Stimulated activated naive CD4-positive, alpha-beta T cell treated with Interleukin-2 at 50 U/mL for 16 hours (primary cell): ENCODE measurements around the gene EBLN2.
"Not testable (repeated sequence)": the region's sequence is repeated elsewhere in the genome, so short reads cannot be mapped to it uniquely, and the experiment has no call there.

Experiments used
- DNase-seq: peaks from one replicate; lab custom pipeline; 2025; lab: John Stamatoyannopoulos, UW

The EBLN2 gene

DNA sequence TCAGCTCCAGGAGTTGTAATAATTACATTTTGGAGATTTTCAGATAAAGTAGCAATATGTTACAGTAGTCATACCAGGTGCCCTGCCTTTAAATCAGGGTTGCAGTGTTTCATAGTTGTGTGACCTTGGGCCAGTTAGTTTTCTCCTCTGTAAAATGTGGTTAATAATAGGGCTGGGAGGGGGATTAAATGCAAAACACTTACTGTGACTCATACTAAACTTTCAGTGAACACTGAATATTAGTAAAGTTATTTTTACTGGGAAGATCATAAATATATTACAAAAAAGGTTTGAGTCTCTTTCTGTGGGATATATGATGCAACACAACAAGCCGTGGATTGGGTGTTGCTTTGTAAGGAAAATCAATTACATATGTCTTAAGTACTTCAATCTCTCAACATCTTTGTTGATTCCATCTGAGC lies 1.1 kb upstream of the EBLN2 start:
- no peak for DNase-seq

DNA sequence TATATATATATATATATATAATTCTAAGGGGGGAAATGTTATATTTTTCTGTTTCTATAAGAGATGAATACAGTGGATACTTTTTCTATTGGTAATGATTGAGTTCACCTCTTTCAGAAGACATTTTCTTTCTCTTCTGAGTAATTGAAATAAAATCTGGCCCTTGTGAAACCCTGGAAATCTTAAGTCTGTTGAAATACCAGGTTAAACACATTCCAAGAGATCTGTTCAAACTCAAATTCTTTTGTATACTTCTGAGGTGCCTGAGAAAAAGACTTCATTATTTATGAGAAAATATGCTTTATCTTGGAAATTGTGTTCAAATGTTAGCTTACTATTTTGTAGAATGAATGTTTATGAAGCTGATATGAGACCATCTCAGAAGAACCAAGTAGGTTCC lies 4.8 kb downstream of the EBLN2 start:
- not testable (repeated sequence) for DNase-seq

- DNase-seq, result no peak
Observed at GRCh38 chr3:73068419-73068818, 7.0 kb downstream of the EBLN2 start.

DNA sequence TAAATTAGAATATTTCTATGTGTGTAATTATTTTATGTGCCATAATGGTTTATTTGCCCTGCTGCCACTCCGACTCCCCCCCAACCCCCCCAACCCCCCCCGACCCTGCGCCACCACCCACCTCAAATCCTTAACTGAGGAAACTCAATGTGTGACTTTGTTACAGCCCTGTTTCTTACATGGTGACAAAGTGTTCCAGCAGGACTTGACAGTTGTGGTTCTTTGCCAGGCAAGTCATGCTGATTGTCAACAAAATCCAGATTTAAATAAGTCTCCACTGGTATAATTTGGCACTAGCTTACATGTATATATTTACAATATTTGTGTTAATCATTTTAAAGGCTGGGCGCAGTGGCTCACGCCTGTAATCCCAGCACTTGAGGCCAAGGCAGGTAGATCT lies 7.7 kb downstream of the EBLN2 start:
- DNase-seq, result no peak

- no peak for DNase-seq
Observed at GRCh38 chr3:73069775-73070444, 8.5 kb downstream of the EBLN2 start.

GRCh38 chr3:73070675-73071575 lies 9.5 kb downstream of the EBLN2 start:
- no peak for DNase-seq

DNA sequence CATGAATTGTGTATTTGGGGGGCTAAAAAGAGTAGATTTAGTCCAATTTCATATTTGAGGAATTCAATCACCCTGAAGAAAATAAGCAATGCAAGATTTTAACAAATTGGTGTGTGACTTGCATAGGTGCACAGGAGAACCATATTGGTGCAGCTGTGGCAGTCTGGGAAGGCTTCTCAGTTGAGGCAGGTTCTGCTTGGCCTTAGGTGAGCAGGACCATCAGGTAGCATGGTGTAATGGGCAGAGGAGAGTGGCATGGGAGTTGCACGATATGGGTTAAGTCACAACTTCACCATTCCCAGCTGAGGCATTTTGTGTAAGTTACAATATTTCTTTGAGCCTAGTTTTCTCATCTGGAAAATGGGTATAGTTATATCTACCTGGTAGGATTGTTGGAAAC lies 10.5 kb downstream of the EBLN2 start:
- no peak for DNase-seq

DNA sequence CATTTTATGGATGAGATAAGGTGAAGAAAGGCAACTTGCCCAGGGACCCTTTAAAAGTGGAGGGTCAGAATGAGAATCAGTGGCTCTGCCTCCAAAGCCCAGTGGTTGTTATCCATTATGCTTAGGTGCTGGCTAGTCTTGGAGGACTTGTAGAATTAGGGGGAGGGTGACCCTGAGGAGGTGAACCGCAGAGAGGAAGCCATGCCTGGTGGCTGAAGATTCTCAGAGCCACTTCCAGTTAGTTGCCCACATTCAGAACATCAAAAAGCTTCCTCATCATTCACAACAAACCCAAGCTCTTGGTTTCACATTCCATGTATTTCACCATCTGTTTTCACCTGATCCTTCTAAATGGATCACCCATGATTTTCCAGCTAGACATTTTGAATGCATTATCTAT lies 11.2 kb downstream of the EBLN2 start:
- no peak for DNase-seq

DNA sequence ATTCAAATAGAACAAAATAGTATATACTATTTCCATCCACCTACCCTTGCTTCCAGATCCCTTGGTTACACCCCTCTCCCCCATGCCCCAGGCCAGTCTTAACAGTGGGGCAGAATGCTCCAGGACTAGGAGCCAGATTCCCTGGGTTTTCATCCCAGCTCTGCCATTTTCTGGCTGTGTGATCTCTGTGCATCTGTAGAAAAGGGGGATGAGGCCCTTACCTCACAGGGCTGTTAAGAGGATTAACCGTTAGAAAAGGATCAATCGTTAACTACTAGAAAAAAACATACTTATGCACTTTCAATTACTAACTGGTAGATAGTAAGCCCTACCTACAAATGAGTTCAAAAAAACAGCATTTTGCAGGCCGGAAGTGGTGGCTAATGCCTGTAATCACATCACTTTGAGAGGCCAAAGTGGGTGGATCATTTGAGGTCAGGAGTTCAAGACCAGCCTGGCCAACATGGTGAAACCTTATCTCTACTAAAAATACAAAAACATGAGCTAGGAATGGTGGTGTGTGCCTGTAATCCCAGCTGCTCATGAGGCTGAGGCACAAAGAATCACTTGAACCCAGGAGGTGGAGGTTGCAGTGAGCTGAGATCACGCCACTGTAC lies 11.7 kb downstream of the EBLN2 start:
- no peak for DNase-seq

GRCh38 chr3:73074781-73075180 lies 13.3 kb downstream of the EBLN2 start:
- no peak for DNase-seq

DNA sequence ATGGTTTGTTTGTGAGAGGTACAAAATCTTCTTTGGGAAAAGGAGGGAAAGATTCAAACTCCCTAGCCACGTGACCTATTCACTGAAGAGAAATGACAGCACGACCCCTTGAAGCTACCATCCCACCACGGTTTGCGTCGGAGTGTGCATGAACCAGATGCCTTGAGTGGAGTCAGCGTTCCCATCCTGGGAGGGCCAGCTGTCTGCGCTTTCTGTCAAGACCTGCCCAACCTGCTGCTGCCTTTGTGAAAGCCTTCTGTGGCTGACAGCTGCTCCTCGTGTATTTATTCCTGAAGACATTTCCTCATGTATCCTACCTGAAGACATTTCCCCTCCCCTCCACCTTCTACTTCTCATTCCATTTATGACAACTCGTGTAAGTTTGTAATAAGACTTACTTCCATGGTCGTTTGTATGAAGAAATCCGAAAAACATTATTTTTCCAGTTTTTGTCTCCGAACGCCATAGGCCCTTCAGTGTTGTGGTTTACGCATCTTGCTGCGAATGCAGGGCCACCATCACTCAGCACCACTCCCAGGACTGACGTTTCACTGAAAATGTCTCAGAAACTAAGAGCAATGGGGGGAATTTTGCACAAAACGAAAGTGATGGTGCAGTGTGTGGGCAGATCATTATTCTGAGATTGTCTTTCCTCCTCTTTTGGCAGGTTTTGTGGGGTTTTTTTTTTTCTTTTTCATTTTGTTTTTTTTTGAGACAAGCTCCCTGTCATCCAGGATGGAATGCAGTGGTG lies 18.9 kb downstream of the EBLN2 start:
- DNase-seq, result no peak

DNA sequence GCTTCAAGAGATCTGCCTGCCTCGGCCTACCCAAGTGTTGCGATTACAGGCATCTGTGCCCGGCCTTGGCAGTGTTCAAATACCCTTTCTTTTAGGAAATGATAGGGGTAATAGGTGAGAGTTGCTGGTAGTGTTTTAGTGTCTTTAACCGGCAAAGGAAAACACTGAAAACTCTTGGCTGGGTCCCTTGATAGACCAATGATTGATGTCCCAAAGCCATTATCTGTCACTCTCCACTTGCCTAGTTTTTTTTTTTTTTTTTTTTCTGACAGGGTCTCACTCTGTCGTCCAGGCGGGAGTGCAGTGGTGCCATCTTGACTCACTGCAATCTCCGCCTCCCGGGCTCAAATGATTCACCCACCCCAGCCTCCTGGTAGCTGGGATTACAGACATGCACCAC lies 19.7 kb downstream of the EBLN2 start:
- DNase-seq, result no peak

DNA sequence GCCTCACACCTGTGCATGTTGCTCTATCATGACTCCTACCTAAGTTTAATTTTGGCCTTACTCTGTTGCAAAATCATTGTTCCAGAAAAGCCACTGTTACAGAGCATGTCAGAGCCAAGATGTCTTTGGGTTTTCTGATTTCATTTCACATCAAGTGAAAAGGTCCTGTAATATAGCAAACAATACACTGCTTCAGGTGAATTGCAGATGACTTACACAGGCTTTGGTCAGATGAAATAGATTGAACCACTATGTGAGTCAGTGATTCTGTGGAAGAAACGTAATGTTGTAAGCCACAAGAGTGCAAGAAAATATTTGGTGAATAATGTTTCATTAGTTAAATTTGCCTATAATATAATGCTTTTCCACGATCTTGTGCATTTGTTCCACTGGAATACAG lies 22.7 kb downstream of the EBLN2 start:
- DNase-seq, result no peak

- peak; percentile 28 for DNase-seq
Observed at GRCh38 chr3:73086071-73086494, 24.6 kb downstream of the EBLN2 start.

GRCh38 chr3:73094129-73094528 lies 32.7 kb downstream of the EBLN2 start:
- no peak for DNase-seq

DNA sequence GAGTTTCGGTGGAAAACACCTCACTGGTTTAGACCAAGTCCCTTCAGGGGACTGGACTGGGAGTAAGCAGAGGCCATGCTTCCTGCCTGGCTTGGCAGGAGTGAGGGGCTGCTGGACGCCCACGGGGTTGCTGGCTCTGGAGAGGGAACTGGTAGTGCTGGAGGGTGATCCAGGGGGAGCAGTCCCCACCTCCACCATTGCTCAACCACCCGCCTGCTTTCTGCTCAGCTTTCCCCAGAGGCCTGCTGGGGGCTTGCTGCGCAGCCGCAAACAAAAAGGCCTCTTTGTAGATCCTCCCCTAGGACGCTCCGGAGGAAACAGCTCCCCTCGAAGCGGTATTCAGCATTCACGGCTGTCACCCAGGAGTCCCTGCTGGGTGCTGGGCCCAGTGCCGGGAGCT lies 33.5 kb downstream of the EBLN2 start:
- no peak for DNase-seq

- no peak for DNase-seq
Observed at GRCh38 chr3:73096169-73096568, 34.7 kb downstream of the EBLN2 start.

DNA sequence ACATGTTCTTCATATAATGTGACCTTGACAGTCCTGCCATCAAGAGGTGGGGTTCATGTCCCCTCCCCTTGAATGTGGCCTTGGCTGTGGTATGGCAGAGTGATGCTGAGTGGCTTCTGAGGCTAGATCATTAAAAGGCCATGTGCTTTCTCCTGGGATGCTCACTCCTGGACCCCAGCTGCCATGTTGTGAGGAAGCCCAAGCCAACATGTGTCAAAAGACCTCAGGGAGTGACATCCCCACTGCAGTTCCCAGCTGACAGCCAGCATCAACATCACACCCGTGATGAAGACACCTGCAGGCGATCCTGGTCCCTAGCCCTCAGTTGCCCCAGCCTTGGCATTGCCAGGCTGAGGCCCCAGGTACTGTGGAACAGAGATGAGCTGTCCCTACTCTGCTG lies 36.6 kb downstream of the EBLN2 start:
- no peak for DNase-seq

- DNase-seq, result no peak
Observed at GRCh38 chr3:73098873-73099272, 37.4 kb downstream of the EBLN2 start.

- DNase-seq, result peak; percentile 68
Observed at GRCh38 chr3:73100741-73101559, 39.5 kb downstream of the EBLN2 start.

DNA sequence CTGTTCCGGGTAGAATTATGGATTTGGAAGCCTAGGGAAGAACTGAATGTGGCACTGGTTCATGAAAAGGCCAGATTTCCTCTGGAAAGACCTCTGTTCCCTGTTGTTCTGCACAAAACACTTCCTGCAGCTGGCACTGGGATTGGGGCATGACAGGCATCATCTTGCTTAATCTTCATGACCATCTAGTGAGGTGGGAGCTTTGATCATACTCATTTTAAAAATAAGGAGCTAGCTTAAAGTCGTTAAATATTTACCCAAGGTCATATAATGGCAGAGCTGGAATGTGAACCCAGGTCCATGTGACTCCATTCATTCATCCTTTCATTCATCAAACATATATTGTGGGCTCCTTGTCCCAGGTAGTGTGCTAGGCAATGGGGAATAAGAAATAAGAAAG lies 40.4 kb downstream of the EBLN2 start:
- no peak for DNase-seq
